ENCODE data around the gene ARID3A.

ARID3A gene

GRCh38 chr19:964761-965694 lies 39.2 kb downstream of the ARID3A start:
- DNase-seq = peak; percentile 27

- no peak for DNase-seq
Measured at GRCh38 chr19:966485-967088, 40.8 kb downstream of the ARID3A start.

GRCh38 chr19:970695-971094 lies 44.9 kb downstream of the ARID3A start:
- no peak for DNase-seq

- no peak for DNase-seq
Measured at GRCh38 chr19:971795-972194, 46.0 kb downstream of the ARID3A start.

GRCh38 chr19:972281-972680 lies 46.4 kb downstream of the ARID3A start:
- DNase-seq = no peak

- no peak for DNase-seq
Measured at GRCh38 chr19:973726-974563, 48.1 kb downstream of the ARID3A start.

GRCh38 chr19:974564-975257 lies 48.9 kb downstream of the ARID3A start:
- no peak for DNase-seq

GRCh38 chr19:976476-976875 lies 50.6 kb downstream of the ARID3A start:
- no peak for DNase-seq

- no peak for DNase-seq
Measured at GRCh38 chr19:977058-977464, 51.2 kb downstream of the ARID3A start.

- no peak for DNase-seq
Measured at GRCh38 chr19:979318-979741, 53.5 kb downstream of the ARID3A start.

GRCh38 chr19:980133-980998 lies 54.5 kb downstream of the ARID3A start:
- no peak for DNase-seq

- DNase-seq = peak; percentile 49
Measured at GRCh38 chr19:982567-983170, 56.8 kb downstream of the ARID3A start.

- DNase-seq = peak; percentile 87
Measured at GRCh38 chr19:984165-984967, 58.5 kb downstream of the ARID3A start, which contains the start of gene WDR18. Gene WDR18 (plus strand): TSS chr19:984345. CDS start chr19:984354, 9 bp downstream.

GRCh38 chr19:986083-986482 lies 60.2 kb downstream of the ARID3A start:
- DNase-seq = no peak

GRCh38 chr19:988081-988480 lies 62.2 kb downstream of the ARID3A start:
- DNase-seq = no peak

- no peak for DNase-seq
Measured at GRCh38 chr19:988510-988909, 62.7 kb downstream of the ARID3A start.

- DNase-seq = no peak
Measured at GRCh38 chr19:989381-990081, 63.7 kb downstream of the ARID3A start.

- DNase-seq = no peak
Measured at GRCh38 chr19:990119-990571, 64.3 kb downstream of the ARID3A start.

- no peak for DNase-seq
Measured at GRCh38 chr19:990746-991145, 64.9 kb downstream of the ARID3A start.
